Measurements from ENCODE around the gene MAP6. TPM values are rescaled to one million over a fixed set of nuclear protein-coding genes. Genes with fewer than 3 reads are reported as not detected.

MAP6 gene
- polyA plus RNA-seq, 4 donors, result 8.0 to 11.7 (median 9.8) TPM

DNA sequence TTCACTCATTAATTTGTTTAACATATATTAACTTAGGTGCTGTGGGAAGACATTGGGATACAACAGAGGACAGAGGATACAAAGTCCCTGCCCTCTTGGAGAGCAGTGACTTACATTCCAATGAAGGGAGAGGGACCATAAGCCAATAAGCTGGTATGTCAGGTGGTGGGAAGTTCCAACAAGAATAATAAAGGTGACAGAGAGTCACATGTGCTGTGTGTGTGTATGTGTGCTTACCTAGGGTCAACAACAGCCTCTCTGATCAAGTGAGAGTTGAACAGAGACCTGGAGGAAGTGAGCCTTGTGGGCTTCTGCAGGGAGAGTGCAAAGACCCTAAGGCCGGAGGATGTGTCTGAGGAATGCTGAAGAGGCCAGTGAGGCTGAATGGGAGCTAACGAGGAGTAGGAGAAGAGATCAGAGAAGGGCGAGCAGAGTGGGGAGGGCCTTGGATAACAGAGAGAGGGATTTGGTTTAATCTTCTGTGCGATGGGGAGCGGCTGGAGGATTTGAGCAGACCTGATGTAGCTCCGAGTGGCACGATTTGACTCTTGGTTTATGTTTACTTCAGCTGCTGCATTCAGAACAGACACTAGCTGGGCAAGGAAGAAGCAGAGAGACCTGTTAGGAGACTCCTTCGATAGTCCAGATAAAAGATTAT, 35.3 kb downstream of the MAP6 start:
- no peak for DNase-seq (ENCODE audit: low read depth in 4 of 4, low spot score in 3 of 4)

DNA sequence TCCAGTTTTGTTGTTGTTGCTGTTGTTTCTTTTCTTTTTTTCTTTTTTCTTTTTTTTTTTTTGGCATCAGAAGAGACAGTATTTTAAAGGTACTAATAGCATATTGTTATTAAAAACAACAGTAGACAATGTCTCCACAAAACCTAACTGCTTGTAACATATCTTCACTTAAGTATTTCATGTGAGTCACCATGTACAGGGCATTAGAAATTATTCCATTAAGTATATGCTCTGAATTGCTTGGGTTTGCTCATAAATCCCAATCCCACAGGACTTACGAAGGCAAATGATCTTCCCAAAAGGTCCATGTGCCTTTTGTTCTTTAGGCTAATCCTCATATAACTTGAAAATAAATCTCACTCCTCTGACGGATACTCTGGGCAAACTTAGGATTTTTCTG, 35.9 kb downstream of the MAP6 start:
- no peak for DNase-seq (ENCODE audit: low read depth in 4 of 4, low spot score in 3 of 4)

DNA sequence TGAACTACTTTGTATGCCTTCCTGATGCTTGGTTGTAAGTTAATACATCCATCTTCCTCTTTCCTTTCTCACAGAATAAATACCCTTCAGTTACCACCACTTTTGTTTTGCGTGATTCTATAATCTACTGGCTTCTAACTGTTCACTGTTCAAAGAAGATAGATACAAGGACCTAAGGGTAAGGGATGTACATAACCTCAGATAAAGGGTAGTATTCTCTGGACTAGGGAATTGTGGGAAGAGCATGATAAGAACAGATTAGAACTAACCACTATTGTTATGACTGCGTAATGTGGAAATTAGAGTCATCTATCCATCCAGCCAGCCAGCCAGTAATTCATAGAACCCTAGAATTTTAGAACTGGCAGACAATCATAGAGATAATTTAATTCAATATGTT, 36.4 kb downstream of the MAP6 start:
- DNase-seq (ENCODE audit: low read depth in 4 of 4, low spot score in 3 of 4), result no peak

DNA sequence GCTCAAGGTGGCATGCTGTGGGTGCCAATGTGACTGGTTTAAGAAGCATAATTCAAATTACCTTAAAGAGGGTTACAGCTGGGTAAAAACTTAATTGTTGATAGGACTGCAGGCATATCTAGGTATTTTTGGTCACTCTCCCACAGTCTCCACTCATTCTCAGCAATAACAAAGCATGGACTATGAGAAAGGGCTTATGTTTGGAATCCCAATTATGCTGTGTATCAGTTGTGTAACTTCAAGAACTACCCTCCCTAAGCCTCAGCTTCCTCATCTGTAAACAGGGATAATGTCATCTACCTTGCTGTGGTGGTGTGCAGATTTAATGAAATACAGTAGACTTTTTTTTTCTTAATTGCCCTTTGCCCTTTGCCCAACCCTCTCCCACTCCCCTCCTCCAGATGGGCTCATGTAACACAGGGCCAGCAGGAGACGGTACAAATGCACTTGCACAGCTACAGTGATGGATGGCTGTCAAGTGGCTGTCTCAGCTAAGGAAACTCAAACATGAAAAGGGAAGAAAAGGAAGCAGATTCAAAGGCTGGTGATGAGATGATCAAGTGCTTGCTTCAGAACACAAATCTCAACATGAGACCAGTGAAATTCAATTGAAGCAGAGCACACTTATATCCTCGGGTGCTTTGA, 37.6 kb downstream of the MAP6 start:
- DNase-seq (ENCODE audit: low read depth in 4 of 4, low spot score in 3 of 4), result no peak

DNA sequence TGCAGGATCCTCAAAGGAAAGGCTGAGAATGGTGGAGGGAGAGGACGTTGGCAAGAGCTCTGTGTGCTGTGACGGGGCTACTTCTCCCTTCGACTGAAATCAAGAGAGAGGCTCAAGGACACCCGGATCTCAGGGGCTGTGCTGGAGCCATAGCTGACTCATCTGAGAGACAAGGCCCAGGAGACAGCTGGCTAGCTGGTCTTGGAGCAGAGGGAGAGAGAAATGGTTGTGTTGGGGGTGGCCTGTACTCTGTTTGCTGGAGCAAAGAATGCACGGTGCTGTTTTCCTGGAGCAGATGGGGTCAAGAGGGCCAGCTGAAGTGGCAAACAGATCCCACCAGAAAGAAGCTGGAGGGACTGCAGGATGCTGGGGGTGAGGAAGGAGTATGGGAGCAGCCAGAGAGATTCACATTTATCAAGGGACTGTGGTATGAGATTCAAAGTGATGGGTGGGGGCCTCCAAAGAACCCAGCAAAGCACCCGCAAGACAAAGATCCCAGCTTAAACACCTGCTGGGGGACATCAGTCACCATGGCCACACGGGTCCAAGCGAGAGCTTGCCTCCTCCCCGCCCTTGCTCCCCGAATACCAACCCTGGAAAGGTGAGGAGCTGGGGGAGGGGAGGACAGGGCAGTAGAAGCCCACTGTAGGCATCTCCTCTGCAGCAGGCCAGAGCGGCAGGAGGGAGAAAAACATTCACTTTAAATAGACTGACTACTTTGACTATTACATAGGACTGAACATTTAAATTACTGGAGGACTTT, 40.8 kb downstream of the MAP6 start:
- DNase-seq (ENCODE audit: low read depth in 4 of 4, low spot score in 3 of 4), result no peak

DNA sequence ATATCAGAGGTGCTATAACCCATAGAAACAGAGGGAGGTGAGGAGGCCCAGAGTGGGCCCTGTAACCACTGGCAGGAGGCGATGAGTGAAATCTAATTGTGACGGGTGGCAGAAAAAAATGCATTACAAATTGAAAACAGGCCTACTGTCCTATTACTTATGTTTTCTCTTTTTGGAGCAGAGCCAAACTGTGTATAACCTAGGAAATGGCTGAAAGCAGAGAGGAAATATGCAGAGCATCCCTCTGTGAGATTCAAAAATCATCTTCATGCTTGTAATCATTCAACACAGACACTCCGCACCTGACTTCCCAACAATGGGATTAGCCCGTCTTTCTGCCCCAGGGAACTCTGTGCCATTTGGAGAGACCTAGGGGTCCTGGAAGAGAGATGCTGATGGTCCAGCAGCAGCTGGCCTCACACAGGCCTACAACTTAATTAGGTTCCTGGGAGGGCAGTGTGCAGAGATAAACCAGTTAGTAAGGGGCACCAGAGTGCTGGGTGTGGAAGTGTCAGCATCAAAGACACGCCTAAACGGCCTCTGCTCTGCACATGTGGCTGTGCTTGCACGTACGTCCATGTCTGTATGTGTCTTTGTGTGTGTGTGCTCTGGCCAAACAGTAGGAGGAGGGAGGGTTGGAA, 41.8 kb downstream of the MAP6 start:
- DNase-seq (ENCODE audit: low read depth in 4 of 4, low spot score in 3 of 4), result no peak

DNA sequence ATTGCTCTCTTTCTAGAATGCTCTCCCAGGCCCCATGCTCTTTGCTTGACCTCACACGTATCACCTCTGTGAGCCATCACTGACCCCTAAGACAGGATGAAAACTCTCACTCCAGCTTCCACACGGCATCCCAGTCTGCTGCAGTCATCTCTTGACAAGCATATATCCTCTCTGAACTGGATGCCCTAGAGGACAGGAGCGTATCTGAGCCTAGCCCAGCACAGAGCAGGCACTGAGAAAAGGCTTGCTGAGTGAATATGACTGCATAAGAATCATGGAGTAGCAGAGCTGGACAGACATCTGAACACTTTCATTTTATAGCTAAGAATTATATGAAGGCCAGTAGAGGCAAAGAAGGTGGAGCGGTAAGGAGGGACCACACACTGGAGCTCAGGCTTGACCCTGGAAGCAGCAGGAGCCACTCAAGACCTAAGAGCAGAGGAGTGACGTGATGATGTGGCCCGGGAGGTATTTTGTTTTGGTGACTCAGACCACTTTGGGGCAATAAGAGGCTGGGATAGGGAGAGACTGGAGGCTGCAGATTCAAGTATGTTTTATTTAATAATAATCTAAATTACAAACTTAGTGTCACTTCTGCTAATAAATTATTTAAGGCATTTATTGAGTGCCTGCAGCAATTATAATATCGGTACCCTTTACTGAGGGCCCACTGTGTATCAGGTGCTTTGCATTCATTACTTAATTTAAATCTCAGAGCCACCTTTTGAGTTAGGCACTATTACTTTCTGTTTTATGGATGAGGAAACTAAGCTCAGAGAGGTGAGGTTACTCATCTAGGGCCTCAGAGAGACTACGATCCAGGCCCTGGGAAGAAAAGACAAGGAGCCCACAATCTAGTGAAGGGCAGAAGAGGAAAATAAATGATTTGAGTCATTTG, 42.6 kb downstream of the MAP6 start:
- DNase-seq (ENCODE audit: low read depth in 4 of 4, low spot score in 3 of 4), result no peak

DNA sequence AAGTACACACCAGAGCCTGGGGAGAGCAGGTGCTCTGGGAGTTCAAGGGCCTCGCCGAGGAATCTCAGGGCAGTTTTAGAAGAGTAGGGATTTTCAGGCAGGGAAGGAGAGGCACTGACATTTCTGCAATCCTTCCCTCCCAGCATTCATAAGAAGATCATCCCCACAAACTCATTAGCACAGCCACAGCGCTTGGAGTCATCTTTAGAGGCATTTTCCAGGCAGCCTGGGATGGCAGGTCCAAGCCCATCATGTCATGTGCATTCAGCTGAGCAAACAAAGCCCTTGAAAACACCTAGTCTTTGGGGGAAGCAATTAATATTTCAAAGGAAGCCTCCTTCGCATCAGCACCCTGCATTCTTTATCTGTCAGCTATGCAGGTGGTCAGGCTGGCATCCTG, 43.8 kb downstream of the MAP6 start:
- no peak for DNase-seq (ENCODE audit: low read depth in 4 of 4, low spot score in 3 of 4)

DNA sequence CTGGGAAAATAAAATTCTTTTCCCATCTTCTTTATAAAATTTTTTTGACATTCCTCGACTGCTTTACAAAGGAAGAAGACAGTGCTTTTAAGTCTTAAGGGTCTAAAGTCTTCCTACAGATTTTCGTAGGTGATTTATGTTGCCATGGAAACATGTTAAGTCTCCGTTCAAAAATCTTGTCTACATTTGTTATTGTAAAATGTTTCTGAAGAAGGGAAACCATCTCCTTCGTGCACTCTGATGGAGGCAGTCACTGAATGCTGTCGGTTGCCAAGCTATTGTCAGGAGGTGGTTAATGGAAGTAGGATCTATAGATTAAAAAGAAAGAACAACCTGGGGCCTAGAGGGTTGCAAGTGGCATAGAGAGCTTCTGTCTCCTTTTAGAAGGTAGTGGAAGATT, 52.6 kb downstream of the MAP6 start:
- no peak for DNase-seq (ENCODE audit: low read depth in 4 of 4, low spot score in 3 of 4)

DNA sequence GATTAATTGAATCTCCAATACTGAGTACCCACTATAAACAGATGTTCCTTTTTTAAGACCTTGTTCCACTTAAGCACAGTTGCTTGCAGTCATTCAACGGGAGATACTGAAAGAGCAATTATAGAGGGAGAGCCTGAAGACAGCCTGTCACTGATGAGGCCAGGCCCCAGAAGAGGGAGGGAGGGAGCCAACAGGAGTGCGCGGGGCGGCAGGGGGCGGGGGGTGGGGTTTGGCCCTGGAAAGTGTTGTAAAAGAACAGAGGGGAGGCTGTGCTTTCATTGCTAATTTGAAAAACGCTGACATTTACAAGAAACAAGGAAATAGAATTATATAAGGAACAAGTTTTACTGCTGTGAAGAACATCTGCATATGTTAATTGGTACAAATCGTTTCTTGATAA, 53.1 kb downstream of the MAP6 start:
- DNase-seq (ENCODE audit: low read depth in 4 of 4, low spot score in 3 of 4), result no peak

DNA sequence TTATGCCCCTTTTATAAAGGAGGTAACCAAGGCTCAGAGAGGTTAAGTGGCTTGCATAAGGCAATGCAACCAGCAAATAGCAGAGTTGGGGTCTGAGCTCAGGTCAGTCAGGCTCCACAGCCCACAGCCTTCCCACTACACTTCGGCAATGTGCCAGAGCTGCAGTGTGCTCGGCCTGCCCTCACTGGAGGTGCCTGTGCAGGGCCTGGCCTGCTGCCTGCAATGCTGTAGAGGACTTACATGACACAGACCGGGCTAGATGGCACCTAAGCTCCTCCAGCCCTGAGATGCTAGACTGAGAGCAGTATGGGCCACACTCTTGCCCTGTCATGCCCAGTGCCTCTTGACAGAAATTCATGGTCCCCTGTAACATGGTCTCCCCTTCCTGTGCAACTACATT, 57.0 kb downstream of the MAP6 start:
- no peak for DNase-seq (ENCODE audit: low read depth in 4 of 4, low spot score in 3 of 4)

DNA sequence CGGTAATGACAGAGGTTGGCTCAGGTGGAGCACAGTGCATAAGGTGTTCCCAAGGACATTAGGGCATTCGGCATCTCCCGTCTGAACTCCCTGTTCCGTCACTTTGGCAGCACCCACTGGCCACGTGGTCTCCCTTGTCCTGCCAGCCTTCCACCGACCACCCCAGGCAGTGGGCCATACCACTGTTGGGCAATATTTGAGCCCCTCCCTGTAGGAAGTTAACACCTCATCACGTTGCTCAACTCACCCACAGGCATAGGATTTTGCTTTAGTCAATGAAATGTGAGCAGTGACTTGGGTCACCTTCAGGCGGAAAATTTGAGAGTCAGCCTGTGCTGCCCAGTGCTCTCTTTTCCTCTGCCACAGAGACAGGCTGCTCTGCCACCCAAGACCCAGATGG, 62.7 kb downstream of the MAP6 start:
- DNase-seq (ENCODE audit: low read depth in 4 of 4, low spot score in 3 of 4), result no peak

DNA sequence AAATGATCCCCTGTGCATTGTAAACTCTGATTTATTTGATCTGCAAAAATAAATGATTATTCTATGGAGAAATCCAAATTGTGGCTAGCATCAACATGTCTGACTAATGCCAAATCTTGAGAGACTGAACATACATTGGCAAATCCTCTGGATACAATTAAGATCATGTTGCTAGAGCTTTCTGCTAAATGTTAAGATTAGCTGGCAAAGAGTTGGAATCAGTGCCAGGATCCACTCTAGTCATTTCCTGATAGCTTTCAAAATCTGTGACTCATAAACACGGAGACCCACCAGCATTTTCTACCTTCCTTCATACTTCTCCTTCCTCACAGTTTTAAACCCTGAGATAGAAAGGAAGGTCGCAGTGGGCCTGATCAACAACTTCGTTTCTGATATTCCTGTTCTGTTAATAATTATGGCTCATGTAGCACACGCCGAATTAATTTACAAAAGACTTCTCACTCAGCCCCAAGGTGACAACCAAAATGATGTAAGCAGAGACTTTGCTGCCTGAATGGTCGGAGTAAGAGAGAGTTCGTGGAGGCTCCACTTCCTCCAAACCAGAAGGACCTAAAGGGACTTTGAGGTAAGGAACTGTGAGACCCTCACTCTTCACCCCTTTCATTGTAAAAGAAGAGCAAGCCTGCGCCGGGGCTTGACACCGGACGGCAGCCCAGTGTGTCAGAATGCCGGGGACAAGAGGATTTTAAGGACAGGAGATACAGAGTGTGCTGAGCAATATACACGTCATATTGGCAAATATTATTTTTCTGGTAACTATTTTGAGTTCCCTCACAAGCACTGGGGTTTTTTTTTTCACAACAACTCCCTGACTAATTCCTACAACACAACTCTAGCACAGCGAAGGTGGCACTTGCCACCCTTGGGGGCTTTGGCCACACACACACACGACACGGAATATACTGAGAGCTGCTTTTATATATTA, 64.8 kb downstream of the MAP6 start:
- no peak for DNase-seq (ENCODE audit: low read depth in 4 of 4, low spot score in 3 of 4)

DNA sequence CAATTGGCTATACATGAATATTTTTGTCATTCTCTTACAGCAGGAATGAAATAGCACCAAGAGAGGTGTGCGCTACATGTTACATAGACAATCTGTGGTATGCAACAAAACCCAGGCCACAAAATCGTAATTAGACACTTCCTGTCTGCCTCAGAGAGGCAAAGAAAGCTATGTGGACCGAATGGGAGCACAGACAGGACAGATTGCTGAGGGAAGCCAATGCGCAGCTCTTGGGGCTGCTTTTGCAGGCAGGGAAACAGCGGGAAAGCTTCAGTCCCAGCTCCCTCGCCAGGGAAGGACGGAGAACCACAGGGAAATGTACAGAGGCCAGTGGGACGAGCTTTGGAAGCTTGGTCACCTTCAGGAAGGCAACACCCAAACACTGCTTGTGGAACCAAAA, 65.9 kb downstream of the MAP6 start:
- DNase-seq (ENCODE audit: low read depth in 4 of 4, low spot score in 3 of 4), result no peak

DNA sequence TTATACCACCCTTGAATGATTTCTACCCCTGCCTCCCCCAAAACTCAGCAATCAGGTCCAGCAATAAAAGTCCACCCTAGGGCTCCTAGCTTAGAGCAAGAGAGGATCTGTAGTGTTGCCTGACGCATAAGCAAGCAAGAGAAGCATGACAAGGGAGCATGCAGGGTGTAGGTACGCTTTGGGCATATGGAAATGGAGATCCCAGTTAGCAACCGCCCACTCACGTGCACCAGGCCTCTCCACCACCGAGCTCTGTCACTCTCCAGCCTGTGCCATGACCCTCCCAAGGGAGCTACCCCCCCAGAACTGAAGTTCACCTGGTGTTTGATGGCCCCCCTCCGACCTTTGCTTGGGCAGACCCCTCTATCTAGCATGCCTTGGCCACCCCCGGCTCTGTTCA, 67.3 kb downstream of the MAP6 start:
- DNase-seq (ENCODE audit: low read depth in 4 of 4, low spot score in 3 of 4), result no peak

DNA sequence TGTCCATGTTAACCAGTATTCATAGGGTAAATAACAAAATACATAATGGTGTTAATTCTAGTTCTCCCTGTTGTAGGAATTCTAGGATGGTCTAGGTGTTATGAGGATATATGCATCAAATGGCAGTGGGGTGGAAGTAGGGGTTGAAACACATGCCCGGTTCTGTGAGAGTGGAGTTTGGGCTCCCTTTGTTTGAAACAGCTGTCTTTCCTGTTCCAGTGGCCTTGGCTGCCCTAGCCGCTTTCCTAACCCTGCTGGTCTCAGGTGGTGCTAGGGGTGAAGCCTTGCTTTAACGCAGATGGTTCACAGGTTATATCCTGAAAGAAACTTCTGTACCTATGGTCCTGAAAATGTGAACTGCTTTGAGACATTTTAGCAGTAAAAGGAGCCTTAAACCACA, 68.5 kb downstream of the MAP6 start:
- no peak for DNase-seq (ENCODE audit: low read depth in 4 of 4, low spot score in 3 of 4)

DNA sequence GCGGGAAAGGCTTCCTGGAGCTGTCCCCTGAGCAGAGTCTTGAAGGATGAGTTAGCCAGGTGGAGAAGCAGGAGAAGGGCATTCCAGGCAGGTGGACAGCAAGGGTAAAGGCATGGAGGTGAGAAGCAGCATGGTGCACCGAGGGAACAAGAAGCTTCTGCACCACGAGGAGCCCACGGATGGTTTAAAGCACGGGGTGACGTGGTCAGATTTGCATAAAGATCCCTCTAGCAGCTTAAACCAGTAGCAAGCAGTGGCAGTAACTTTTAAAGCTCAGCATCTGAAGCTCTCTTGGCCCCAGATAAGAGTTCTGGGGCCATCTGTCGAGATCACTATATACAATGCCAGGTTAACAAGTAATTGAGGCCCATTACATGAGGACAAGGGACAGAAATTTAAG, 69.9 kb downstream of the MAP6 start:
- DNase-seq (ENCODE audit: low read depth in 4 of 4, low spot score in 3 of 4), result no peak

DNA sequence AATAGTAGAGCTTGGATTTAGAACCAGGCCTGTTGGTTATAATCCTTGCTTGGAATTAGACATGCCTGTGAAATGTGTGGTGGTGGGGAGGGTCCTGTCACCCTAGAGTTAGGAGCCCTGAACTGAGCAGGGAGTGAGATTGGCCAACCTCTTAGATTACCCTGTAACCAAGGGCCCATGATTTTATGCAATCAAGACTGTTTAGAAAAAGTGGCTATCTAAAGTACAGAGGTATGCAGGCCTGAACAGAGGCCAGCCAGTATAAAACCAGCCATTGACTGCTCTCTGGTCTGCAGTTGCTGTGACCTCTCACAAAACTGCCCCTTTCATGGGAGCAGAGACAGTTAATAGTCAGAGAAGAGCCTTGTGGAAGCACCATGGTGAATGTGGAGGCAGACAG, 70.6 kb downstream of the MAP6 start:
- no peak for DNase-seq (ENCODE audit: low read depth in 4 of 4, low spot score in 3 of 4)

DNA sequence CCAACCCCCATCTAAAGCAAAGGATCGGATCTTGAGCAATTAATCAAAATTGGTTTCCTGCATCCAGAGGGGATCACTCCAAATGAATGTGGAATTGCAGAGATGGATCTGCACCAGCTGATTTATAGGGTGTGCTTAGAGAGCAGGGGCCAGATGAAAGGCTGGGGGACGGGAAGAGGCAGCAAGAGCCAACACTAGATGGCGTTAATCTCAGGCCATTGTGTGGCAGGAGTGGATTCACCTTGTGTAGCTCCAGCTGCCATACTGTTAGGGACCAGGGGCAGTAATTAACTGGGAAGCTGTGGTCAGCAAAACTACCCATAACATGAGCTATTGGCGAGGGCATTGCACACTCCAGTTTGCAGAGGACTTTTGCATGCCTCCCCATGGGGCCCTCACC, 71.2 kb downstream of the MAP6 start:
- no peak for DNase-seq (ENCODE audit: low read depth in 4 of 4, low spot score in 3 of 4)

Measured in right renal pelvis (tissue), 4 donors.